Measurements from ENCODE around the gene TMEM222.

Gene TMEM222

DNA sequence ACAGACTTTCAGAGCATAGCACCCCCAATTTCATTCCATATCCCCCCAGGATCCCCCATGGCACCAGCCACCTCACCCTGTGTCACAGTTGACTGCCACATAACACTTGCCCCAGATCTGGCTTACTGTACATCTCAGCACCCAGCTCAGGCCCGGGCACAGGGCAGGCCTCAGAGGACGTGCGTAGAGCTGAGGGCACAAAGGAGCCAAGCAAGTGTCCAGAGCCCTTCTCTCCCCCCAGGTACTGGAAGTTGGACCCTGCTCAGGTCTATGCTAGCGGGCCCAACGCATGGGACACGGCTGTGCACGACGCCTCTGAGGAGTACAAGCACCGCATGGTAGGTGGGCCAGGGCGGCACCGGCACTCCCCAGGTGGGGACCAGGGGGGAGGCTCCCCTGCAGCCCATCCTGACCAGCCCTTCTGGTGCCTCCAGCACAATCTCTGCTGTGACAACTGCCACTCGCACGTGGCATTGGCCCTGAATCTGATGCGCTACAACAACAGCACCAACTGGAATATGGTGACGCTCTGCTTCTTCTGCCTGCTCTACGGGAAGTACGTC lies 11.8 kb downstream of the TMEM222 start:
- Histone ChIP-seq H3K36me3 (ENCODE audit: low read length) (no peaks in the 10 kb centered on the region), H2AFZ (ENCODE audit: low read depth, low read length, severe bottlenecking) (no peak overlapping the region), H3K4me2 (ENCODE audit: low read depth, low read length, poor library complexity, severe bottlenecking) (no peak overlapping the region), H3K27ac (ENCODE audit: low read depth, low read length) (no peak overlapping the region), H3K9me2 (replicated peaks; ENCODE audit: insufficient read depth, low read length) (no peaks in the 10 kb centered on the region), H3K9me3 (ENCODE audit: insufficient read depth, low read length) (no peaks in the 10 kb centered on the region), H3F3A (ENCODE audit: insufficient read depth) (no peaks in the 10 kb centered on the region), H4K20me1 (ENCODE audit: low read depth, low read length) (no peaks in the 10 kb centered on the region), H3K79me2 (ENCODE audit: insufficient read depth, low read length) (peaks cover 17% of the 10 kb centered on the region), H3K4me3 (ENCODE audit: insufficient read depth, low read length, poor library complexity, severe bottlenecking) (no peak overlapping the region), H3K27me3 (ENCODE audit: low read length) (no peaks in the 10 kb centered on the region), H3K9ac (ENCODE audit: low read length) (no peak overlapping the region)
- TF ChIP-seq EZH2phosphoT487 (conservative IDR thresholded peaks at IDR 0.05; ENCODE audit: low read length) = no peak
- TF ChIP-seq, protein P1, sequence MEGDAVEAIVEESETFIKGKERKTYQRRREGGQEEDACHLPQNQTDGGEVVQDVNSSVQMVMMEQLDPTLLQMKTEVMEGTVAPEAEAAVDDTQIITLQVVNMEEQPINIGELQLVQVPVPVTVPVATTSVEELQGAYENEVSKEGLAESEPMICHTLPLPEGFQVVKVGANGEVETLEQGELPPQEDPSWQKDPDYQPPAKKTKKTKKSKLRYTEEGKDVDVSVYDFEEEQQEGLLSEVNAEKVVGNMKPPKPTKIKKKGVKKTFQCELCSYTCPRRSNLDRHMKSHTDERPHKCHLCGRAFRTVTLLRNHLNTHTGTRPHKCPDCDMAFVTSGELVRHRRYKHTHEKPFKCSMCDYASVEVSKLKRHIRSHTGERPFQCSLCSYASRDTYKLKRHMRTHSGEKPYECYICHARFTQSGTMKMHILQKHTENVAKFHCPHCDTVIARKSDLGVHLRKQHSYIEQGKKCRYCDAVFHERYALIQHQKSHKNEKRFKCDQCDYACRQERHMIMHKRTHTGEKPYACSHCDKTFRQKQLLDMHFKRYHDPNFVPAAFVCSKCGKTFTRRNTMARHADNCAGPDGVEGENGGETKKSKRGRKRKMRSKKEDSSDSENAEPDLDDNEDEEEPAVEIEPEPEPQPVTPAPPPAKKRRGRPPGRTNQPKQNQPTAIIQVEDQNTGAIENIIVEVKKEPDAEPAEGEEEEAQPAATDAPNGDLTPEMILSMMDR (IDR thresholded peaks at IDR 0.05; ENCODE audit: insufficient read depth, low read length, poor library complexity, severe bottlenecking) = no peak

GRCh38 chr1:27335506-27336422 lies 13.8 kb downstream of the TMEM222 start:
- TF ChIP-seq, protein P1 (IDR thresholded peaks at IDR 0.05; ENCODE audit: insufficient read depth, low read length, poor library complexity, severe bottlenecking) = no peak
- TF ChIP-seq EZH2phosphoT487 (conservative IDR thresholded peaks at IDR 0.05; ENCODE audit: low read length) = no peak
- Histone ChIP-seq H4K20me1 (ENCODE audit: low read depth, low read length) (no peaks in the 10 kb centered on the region), H3K9me2 (replicated peaks; ENCODE audit: insufficient read depth, low read length) (no peaks in the 10 kb centered on the region), H3K9ac (ENCODE audit: low read length) (no peak overlapping the region), H3K4me2 (ENCODE audit: low read depth, low read length, poor library complexity, severe bottlenecking) (no peak overlapping the region), H3K27me3 (ENCODE audit: low read length) (no peaks in the 10 kb centered on the region), H3K79me2 (ENCODE audit: insufficient read depth, low read length) (0 out of 2 replicates have a peak, but pooled peaks cover 2% of the 10 kb centered on the region), H3K36me3 (ENCODE audit: low read length) (no peaks in the 10 kb centered on the region), H3K27ac (ENCODE audit: low read depth, low read length) (no peak overlapping the region), H2AFZ (ENCODE audit: low read depth, low read length, severe bottlenecking) (no peak overlapping the region), H3K4me3 (ENCODE audit: insufficient read depth, low read length, poor library complexity, severe bottlenecking) (no peak overlapping the region), H3K9me3 (ENCODE audit: insufficient read depth, low read length) (no peaks in the 10 kb centered on the region), H3F3A (ENCODE audit: insufficient read depth) (peaks cover under 1% of the 10 kb centered on the region; the same call in 1 of the 2 replicates)

- H3F3A ChIP-seq (ENCODE audit: insufficient read depth) = peaks cover 10% of the 10 kb centered on the region
- H3K79me2 ChIP-seq (ENCODE audit: insufficient read depth, low read length) = no peaks in the 10 kb centered on the region
- H3K9ac ChIP-seq (ENCODE audit: low read length) = no peak overlapping the region
- no peaks in the 10 kb centered on the region for H4K20me1 ChIP-seq (ENCODE audit: low read depth, low read length)
- H3K27me3 ChIP-seq (ENCODE audit: low read length) = no peaks in the 10 kb centered on the region
- H2AFZ ChIP-seq (ENCODE audit: low read depth, low read length, severe bottlenecking) = no peak overlapping the region
- no peaks in the 10 kb centered on the region for H3K9me3 ChIP-seq (ENCODE audit: insufficient read depth, low read length)
- H3K9me2 ChIP-seq (replicated peaks; ENCODE audit: insufficient read depth, low read length) = no peaks in the 10 kb centered on the region
- H3K4me2 ChIP-seq (ENCODE audit: low read depth, low read length, poor library complexity, severe bottlenecking) = no peak overlapping the region
- H3K4me3 ChIP-seq (ENCODE audit: insufficient read depth, low read length, poor library complexity, severe bottlenecking) = no peak overlapping the region
- H3K27ac ChIP-seq (ENCODE audit: low read depth, low read length) = no peak overlapping the region
- TF ChIP-seq, protein P1 (IDR thresholded peaks at IDR 0.05; ENCODE audit: insufficient read depth, low read length, poor library complexity, severe bottlenecking) = no peak
- TF ChIP-seq EZH2phosphoT487 (conservative IDR thresholded peaks at IDR 0.05; ENCODE audit: low read length) = no peak
- H3K36me3 ChIP-seq (ENCODE audit: low read length) = no peaks in the 10 kb centered on the region
Observed at GRCh38 chr1:27336756-27337155, 14.8 kb downstream of the TMEM222 start.
